Measurements from ENCODE around the gene ADGRF3. TPM values are rescaled to one million over a fixed set of nuclear protein-coding genes. Genes with fewer than 3 reads are reported as not detected.
"Not testable (repeated sequence)": the region's sequence is repeated elsewhere in the genome, so short reads cannot be mapped to it uniquely, and the experiment has no call there.

Gene ADGRF3
- total and polyA plus RNA-seq, 9 of the 15 experiments (the other 6 are each of a cell fraction or from before 2014, with no cell fraction given) = 0.04 to 0.54 (median 0.16) TPM; not detected in 2

DNA sequence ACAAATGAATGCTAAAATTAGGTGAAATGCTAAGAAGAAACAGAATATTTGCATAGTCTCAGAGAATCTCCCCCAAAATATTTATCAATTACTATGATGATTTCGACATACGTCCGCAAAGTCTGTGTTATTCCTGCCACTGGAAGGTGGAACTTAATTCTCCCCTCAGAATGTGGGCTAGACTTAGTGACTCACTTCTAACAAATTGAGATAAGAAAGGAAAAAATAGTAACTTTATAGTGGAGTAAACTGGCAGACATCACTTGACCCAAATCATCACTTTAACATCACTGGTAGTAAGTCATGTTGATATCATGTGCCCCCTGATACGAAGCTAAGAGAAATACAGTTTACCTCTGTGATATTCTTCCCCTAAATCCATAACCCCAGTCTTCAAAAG lies 78.4 kb downstream of the ADGRF3 start (continued):
- TF ChIP-seq, protein P1, sequence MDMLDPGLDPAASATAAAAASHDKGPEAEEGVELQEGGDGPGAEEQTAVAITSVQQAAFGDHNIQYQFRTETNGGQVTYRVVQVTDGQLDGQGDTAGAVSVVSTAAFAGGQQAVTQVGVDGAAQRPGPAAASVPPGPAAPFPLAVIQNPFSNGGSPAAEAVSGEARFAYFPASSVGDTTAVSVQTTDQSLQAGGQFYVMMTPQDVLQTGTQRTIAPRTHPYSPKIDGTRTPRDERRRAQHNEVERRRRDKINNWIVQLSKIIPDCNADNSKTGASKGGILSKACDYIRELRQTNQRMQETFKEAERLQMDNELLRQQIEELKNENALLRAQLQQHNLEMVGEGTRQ (CRISPR knock-in tag; IDR thresholded peaks at IDR 0.05) = no peak
- TF ChIP-seq ZKSCAN3 (CRISPR knock-in tag; IDR thresholded peaks at IDR 0.05) (no peak), KHSRP (IDR thresholded peaks at IDR 0.05) (no peak), ZNF76 (CRISPR knock-in tag; IDR thresholded peaks at IDR 0.05; ENCODE audit: borderline replicate concordance) (no peak), CEBPB (tag; IDR thresholded peaks at IDR 0.05) (peak; percentile 79), CEBPG (CRISPR knock-in tag; IDR thresholded peaks at IDR 0.05) (no peak), CEBPG (tag; conservative IDR thresholded peaks at IDR 0.05 in 1 of 2, IDR thresholded peaks at IDR 0.05 in 1 of 2) (peak in 1 of 2 experiments; percentile 77; a peak in 2 of 4 replicates), MEIS2 (IDR thresholded peaks at IDR 0.05; ENCODE audit: partially characterized antibody) (no peak), FOSL1 (tag; conservative IDR thresholded peaks at IDR 0.05) (peak; percentile 83), FIP1L1 (IDR thresholded peaks at IDR 0.05; ENCODE audit: low read depth, low read length, poor library complexity, severe bottlenecking) (no peak), ARHGAP35 (IDR thresholded peaks at IDR 0.05; ENCODE audit: partially characterized antibody) (no peak), POLR2A (conservative IDR thresholded peaks at IDR 0.05) (no peak)
- TF ChIP-seq, protein P2, sequence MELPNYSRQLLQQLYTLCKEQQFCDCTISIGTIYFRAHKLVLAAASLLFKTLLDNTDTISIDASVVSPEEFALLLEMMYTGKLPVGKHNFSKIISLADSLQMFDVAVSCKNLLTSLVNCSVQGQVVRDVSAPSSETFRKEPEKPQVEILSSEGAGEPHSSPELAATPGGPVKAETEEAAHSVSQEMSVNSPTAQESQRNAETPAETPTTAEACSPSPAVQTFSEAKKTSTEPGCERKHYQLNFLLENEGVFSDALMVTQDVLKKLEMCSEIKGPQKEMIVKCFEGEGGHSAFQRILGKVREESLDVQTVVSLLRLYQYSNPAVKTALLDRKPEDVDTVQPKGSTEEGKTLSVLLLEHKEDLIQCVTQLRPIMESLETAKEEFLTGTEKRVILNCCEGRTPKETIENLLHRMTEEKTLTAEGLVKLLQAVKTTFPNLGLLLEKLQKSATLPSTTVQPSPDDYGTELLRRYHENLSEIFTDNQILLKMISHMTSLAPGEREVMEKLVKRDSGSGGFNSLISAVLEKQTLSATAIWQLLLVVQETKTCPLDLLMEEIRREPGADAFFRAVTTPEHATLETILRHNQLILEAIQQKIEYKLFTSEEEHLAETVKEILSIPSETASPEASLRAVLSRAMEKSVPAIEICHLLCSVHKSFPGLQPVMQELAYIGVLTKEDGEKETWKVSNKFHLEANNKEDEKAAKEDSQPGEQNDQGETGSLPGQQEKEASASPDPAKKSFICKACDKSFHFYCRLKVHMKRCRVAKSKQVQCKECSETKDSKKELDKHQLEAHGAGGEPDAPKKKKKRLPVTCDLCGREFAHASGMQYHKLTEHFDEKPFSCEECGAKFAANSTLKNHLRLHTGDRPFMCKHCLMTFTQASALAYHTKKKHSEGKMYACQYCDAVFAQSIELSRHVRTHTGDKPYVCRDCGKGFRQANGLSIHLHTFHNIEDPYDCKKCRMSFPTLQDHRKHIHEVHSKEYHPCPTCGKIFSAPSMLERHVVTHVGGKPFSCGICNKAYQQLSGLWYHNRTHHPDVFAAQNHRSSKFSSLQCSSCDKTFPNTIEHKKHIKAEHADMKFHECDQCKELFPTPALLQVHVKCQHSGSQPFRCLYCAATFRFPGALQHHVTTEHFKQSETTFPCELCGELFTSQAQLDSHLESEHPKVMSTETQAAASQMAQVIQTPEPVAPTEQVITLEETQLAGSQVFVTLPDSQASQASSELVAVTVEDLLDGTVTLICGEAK (IDR thresholded peaks at IDR 0.05) = no peak
- TF ChIP-seq, protein P2 (CRISPR knock-in tag; IDR thresholded peaks at IDR 0.05) = no peak

DNA sequence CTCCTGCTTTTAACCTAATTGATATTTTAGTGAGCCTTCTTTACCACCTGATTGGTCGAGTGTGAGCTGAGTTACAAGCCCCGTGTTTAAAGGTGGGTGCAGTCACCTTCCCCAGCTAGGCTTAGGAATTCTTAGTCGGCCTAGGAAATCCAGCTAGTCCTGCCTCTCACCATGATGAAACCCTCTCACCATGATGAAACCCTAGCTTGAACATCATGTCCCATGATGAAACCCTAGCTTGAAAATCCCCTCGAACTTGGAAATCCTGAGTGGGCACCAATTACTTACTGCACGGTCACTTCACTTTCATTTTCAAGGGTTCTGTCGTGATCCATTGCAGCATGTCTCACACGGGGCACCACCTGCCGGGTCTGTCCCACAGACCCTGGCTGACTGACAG lies 87.8 kb downstream of the ADGRF3 start:
- BruUV-seq (replicated peaks); CTCF ChIA-PET (ENCODE audit: low intra/inter-chr PET ratio): not testable (repeated sequence)

More for the DNA sequence above, 87.8 kb downstream of the ADGRF3 start:
- H3K4me2 ChIP-seq (ENCODE audit: insufficient read depth, low read length); H3K79me2 ChIP-seq (ENCODE audit: control insufficient read depth, insufficient read depth, low read length); H2AFZ ChIP-seq (ENCODE audit: low read depth, low read length); H3K4me1 ChIP-seq (replicated peaks in 1 of 2; ENCODE audit: control insufficient read depth in 2 of 2, insufficient read depth in 2 of 2, low read length in 2 of 2); H3K9me1 ChIP-seq (ENCODE audit: control insufficient read depth, insufficient read depth, low read length); in situ Hi-C loops (cut with MboI); FAIRE-seq; H3K9ac ChIP-seq (ENCODE audit: insufficient read depth in 1 of 2, low read depth in 2 of 2, low read length in 2 of 2); H3K27ac ChIP-seq (ENCODE audit: extremely low read depth, low read depth, low read length); H3K4me3 ChIP-seq; H3K9me3 ChIP-seq (replicated peaks; ENCODE audit: control insufficient read depth, insufficient read depth, low read depth, low read length); ATAC-seq; DNase-seq (ENCODE audit: extremely low read depth in 1 of 4, low spot score in 3 of 4); H4K20me1 ChIP-seq (replicated peaks; ENCODE audit: control insufficient read depth, insufficient read depth, low read length); H3K27me3 ChIP-seq (ENCODE audit: control insufficient read depth in 2 of 2, insufficient read depth in 2 of 2, low read length in 2 of 2); intact Hi-C loops (cut with micrococcal nuclease): not testable (repeated sequence)
- 88% methylated on average over 8 of the region's 8 CpGs for WGBS (ENCODE audit: insufficient coverage, low coverage, missing lambda C conversion rate)
- POLR2A ChIA-PET = interaction anchor here (0.9 to 10.1 kb wide), 4 partner anchors 14 to 87 kb away, joined by 3 to 74 read pairs (median 4); partner anchors contain the start of genes HADHA, HADHB and SELENOI
- H3K36me3 ChIP-seq (ENCODE audit: control insufficient read depth, insufficient read depth, low read length) = peaks cover 59% of the 10 kb centered on the region; the same call in 2 of the 3 replicates
